ENCODE results near the gene LRFN2.

DNA sequence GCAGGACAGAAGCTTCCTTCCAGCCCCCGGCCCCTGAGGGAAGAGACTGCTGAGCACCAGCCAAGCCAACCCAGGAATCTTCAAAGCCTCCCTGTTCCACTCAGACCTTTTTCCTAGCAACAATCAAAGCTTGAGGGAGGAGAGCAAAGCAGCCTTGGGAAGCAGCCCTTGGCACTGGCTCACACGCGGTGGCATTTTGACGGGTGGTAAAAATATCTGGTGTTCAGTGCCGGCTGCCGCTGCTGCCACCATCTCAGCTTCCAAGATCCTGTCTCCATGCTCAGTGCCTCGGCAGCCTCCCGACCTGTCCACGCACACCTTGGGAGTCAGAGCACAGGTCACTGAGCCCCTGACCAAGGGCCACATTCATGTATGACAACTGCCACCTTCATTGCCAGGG lies 170.1 kb downstream of the LRFN2 start:
- TF ChIP-seq, protein P1, sequence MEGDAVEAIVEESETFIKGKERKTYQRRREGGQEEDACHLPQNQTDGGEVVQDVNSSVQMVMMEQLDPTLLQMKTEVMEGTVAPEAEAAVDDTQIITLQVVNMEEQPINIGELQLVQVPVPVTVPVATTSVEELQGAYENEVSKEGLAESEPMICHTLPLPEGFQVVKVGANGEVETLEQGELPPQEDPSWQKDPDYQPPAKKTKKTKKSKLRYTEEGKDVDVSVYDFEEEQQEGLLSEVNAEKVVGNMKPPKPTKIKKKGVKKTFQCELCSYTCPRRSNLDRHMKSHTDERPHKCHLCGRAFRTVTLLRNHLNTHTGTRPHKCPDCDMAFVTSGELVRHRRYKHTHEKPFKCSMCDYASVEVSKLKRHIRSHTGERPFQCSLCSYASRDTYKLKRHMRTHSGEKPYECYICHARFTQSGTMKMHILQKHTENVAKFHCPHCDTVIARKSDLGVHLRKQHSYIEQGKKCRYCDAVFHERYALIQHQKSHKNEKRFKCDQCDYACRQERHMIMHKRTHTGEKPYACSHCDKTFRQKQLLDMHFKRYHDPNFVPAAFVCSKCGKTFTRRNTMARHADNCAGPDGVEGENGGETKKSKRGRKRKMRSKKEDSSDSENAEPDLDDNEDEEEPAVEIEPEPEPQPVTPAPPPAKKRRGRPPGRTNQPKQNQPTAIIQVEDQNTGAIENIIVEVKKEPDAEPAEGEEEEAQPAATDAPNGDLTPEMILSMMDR (IDR thresholded peaks at IDR 0.05; ENCODE audit: low read depth, low read length, poor library complexity, severe bottlenecking) = no peak
- TF ChIP-seq EZH2phosphoT487 (IDR thresholded peaks at IDR 0.05; ENCODE audit: borderline replicate concordance, low read length) = no peak
